ENCODE results near the gene CDADC1.

The CDADC1 gene

DNA sequence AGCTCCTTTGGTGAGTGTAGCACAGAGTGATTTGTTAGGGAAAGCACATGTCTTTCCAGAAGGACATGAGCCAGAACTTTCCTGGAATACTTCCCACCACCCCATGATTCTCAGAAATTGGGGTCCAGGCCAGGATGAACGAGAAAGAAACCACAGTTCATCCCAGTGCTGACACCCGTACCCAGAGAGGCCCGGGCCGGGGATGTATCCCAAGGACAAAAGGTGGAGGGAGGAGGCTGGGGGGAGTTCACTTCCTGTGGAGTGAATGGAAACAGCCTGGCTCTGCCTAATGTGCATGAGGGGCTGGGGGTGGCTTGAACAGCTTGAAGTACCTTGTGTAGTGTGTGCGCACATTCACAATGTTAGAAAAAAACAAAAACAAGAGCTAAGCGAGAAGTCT, 47.5 kb downstream of the CDADC1 start:
- DNase-seq (ENCODE audit: low read depth), result no peak

DNA sequence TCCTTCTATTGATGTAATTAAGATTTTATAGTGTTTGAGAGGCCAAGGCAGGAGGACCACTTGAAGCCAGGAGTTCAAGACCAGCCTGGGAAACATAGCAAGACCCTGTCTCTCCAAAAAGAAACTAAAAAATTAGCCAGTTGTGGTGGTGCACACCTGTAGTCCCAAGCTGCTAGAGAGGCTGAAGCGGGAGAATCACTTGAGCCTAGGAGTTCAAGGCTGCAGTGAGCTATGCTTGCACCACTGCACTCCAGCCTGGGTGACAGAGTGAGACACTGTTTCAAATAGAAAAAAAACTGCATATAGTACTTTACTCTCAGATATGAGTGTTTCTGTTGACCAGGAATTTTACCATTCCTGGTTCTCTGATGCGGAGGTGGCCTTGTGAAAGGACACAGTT, 48.9 kb downstream of the CDADC1 start:
- no peak for DNase-seq (ENCODE audit: low read depth)

DNA sequence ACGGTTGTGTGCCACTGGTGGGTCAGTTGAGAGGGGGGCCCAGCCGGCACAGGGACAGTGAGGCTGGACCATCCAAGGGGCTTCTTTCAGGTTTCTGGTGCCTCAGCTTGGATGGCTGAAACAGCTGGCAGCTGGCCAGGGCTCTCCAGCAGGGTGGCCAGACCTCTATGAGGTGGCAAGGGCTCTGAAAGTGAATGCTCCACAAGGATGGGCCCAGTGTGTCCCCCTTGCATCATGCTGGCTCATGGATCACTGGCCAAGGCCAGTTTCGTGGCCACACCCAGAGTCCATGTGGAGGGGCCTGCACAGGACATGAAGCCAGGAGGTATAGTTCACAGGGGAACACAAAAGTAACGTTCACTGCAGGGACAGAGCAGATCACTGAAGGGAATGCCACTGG, 49.6 kb downstream of the CDADC1 start:
- no peak for DNase-seq (ENCODE audit: low read depth)

DNA sequence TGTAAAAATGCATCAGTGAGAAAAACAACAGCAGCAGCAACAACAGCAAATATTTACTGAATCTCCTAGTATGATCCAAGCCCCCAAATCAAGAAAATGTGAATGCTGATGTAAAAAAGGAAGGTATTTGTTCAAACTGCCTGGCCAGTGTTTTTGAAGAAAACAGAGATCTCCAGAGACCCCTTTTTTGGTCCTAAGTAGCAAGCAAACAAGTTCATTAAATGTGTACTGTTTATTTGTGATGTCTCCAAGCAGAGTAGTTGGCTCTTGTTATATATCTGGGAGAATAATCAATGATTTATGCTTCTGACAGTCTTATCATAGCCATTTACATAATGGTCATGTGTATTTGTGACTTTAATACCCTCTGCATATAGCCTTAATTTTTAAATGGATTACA, 50.7 kb downstream of the CDADC1 start:
- DNase-seq (ENCODE audit: low read depth), result no peak

DNA sequence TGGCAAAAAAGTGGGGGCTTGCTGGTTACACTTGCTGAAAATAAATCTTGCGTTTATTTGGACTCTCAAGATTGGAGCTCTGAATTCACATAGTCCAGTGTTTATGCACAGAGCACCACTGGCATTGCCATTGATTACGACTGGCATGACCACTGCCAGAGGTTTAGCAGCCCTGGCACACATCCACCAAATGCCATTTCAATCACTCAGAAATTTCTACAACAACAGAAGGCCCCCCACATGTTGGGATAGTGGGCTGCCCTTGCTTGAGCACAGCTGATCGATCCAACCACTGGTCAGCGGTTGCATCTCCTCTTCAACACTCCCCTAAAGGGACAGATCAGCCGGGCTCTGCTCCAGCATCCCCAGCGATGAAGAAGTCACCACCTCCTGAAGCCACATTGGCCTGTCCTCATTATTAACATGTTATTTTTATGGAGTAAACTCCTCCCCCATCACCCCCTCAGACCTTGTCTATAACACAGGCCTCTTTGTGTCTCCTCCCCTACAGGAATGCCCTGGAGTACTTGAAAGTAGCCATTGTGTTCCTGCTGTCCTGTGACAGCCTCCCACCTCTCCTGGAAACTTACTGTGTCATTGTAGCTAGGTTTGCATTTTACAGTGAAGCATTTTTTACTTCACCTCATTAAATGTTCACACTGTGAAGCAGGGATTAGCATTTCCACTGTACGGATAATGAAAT, 51.3 kb downstream of the CDADC1 start:
- DNase-seq (ENCODE audit: low read depth), result no peak

DNA sequence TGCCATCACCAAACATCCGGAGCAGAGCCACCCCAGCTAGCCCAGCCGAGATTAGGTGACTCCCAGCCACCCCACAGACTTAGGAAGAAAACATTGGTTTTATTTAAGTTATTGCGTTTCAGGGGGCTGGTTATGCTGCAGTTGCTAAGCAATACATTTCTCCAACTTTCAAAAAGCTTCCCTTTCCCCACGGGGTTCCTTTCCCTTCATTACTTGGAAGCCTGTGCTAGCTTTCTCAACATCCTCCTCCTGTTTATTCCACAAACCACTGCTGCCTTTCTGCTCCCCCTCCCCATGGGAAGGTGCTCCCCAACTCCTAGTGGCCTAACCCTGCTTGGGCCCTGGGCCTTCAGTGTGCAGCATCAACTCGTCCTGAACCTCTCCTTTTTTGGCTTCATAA, 52.6 kb downstream of the CDADC1 start:
- no peak for DNase-seq (ENCODE audit: low read depth)

DNA sequence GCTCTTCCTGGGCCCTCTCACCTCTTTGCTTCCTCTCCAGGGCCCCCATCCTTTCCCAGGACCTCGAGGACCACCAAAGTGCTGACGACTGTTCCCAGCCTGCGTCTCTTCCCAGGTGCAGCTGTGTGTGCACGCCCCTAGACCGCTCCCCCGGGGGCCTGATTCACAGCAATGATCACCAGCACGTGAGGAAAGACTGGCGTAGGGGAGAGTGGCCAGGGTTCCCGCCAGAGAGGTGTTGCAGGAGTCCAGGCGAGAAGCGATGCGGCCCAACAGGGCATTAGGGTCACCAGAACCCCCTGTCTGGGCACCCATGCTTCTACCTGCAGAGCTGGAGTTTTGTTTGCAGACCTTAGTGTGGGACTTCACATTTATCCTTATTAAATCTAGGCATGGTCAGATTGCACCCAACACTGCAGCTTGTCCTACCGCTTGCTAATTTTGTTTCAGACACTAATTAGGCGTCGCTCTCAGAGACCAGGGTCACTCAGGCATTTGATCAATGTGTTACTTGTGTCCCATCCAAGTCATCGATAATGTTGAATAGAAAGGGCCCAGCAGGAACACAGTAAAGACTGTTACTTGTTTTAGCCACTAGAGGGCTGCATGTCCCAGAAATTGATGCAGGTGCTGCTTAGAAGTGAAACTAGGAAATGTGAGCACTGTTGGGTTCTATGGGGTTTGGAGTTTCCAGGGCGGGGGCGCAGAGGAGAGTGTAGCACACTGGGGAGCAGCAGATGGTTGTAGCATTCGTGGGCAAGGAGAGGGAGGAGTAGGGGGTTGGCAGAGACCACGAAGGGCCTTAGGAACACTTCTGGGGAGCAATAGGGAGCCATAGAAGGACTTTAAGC, 53.2 kb downstream of the CDADC1 start:
- DNase-seq (ENCODE audit: low read depth), result no peak

DNA sequence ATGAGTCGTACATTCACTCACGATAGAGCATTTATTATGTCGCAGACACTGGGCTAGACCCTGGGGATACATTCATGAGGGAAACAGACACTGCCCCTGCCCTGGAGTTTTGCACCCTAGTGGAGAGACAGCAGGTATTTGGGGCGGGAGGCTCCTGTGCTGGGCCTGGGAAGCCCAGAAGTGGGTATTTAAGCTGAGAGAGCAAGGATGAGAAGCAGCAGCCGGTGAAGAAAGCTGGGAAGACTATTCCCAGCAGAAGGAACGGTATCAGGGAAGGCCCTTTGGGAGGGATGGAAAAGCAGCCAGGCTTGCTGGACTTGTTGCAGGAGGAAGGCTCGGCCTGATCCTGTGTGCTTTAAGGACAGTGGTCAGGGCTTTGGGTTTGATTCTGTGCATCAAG, 54.5 kb downstream of the CDADC1 start:
- DNase-seq (ENCODE audit: low read depth), result no peak

DNA sequence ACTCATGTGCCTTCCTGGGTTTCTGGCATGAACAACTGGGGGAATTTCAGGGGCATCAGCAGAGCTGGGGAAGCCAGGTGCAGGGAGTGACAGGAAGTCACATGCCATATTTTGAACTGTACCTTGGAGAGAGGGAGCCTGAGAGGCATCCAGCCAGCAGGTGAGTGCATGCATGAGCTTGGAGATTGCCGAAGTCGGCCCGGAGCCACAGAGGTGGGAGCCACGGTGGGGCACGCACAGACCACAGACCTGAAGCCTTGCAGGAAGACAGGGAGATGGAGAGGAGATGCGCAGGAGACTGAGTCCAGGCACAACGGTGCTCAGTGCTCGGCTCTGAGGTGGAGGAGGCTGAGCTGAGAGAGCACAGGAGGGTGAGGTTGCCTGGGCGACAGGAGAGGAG, 55.1 kb downstream of the CDADC1 start:
- no peak for DNase-seq (ENCODE audit: low read depth)

DNA sequence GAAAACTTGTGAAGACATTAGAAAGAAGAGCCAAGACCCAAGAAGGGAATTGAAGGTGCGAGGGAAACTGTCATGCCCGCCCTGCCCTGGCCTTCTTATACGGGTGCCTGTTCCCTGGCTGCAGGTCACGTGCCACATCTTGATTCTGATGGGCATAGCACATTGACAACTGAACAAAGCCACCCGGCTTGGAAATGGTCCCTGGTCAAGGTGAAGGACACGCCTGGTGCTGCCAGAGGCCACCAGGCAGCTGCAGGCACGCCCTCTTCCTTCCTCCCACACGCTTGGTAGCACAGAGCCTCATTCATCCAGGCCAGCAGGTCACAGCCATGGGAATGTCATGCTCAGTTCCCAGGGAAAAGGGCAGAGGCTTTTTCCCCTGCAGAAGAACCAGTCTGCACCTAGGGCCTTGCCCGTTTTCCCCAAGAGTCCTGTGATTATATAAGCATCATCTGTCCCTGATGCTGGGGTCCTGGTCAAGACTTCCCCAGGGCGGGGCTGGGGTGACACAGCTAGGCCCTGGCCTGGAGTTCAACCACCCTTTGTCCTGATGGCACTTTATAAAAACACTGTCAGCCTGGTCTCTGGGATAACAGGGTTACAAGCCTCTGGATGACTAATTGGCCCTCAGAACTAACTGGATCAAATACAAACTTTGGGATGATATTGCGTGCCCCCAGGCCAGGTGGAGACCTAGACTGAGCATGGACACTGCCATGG, 56.0 kb downstream of the CDADC1 start:
- DNase-seq (ENCODE audit: low read depth), result no peak

DNA sequence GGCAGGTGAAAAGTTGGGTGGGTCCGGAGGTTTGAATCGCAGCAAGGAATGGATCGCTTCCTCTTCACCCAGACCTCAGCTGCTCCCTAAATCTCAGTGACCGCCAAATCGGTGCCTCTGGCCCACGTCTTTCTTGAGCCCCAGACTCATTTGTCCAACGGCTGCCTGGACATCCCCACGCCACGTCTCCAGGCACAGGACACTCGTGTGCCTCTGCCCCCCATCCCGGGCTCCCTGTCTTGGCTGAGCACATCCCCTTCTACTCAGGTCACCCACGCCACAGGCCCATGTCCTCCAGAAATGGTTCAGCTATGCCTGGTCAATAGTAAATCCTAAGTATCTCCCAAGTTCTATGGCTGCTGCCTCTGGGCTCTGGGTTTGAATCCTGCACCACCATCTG, 56.6 kb downstream of the CDADC1 start:
- no peak for DNase-seq (ENCODE audit: low read depth)

DNA sequence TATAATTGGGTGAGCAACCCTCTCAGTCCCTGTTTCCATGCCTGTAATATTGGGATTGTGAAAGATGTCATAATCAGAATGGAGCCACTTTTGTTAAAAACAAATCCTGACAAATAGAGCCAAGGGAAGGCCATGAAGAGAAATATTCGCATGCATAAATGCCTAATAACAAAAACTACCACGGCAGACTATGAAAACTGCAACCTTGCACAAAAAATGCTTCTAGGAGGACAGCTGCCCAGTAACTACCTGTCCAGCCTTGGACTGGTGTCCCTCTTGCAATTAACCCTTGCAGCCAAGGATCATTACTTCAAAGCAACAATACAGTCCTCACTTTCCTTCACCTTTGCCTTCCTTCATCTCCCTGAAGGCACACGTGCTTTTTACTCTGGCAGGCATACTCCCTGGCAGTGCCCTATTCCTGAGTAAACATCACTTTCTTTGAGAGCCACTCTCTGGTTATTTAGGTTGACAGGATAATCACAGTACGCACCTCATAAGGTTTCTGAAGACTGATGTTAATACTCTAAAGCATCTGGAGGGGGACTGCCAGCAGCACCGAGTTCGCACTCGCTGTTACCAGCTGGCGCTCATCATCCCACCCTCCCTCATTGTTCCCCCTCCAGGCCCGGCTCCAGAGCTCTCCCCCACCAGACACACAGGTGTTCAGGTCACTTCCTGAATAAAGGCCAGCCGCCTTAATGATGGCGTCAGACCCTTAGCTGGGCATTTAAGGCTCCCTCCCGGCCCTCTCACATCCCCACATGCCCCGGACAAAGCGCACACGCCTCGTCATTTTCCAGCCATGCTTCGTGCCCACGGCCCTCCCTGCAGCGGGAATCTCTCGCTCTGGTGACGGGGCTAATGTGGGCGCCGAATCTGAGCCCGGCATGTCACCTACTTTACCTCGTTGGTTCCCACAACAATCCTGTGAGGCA, 57.3 kb downstream of the CDADC1 start:
- DNase-seq (ENCODE audit: low read depth), result no peak

DNA sequence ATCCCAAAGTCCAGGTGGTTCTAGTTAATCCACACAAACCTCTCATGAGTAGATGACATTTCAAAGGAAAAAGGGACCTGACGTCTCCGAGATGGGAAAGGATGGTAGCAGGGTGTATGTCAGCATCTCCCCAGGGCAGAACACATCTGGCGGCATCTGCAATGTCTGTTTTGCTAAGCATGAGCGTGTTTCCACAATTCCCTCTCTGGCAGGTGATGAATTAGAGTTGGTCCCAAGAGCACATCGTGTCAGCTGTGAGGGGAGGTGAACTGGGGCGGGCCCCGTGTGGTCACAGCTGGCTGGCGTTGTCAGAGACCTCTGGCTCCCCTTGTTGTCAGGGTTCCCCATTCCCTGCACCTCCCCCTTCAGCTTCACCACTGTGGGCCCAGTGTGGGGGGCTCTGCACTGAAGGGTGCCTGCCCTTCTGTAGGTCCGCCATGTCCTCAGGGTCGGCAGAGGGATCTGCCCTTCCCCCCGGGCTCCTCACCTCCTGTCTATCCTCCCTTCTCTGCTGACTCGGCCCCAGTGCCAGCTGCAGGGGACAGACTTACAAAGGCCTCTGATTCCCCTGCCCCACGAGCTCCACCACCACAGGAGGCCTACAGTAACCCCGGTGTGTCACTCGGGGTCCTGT, 58.2 kb downstream of the CDADC1 start:
- no peak for DNase-seq (ENCODE audit: low read depth)

DNA sequence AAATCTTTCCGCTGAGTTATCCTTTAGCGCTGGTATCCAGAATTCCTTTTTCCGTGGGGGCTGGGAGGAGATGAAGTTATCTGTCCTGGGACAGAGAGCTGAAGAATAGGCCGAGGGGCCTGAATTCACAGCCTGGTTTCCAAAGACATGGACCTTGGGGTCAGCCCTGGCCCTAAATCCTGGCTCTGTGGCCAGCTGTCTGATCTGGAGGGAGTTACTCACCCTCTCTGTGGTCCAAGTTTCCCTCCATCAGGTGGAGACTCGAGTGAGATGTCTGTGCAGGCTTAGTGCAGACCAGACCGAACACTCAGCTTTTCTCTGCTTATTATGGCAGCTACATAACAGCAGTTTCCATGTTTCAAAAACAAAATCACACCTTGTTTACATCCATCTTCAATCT, 59.6 kb downstream of the CDADC1 start:
- no peak for DNase-seq (ENCODE audit: low read depth)

DNA sequence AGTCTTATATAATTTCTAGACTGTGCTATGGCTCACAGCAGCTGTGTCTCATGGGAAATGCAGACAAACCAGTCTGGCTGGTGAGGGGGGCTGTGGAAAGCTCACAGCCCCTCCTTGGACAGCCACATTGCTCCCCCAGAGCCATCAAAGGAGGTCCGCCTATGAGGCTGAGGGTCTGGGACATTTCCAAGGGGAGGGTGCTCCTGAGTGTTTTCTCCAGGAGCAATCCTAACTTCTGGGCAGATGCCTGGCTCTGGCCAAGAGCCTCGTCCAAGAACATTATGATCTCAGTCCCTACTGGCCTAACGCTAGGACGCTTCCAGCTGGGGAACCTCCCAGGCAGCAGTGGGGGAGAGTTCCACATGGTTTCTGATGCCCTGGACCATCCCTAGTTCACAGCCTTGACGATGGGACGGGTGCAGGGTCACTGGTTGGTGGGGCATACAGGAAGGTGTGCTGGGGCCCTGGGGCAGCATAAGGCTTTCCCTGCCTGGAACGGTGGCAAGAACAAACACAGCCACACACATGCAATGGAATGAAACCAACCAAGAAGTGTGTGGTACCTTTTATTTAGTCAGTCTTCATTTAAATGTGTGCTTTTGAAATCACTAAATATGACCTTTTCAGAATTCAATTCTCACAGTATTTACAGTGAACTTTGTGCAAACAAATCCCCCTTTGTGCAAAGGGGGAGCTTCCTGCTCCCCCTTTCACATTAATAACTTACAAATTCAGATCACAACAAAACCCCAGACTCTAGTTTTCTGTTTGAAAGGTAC, 60.6 kb downstream of the CDADC1 start:
- no peak for DNase-seq (ENCODE audit: low read depth)

DNA sequence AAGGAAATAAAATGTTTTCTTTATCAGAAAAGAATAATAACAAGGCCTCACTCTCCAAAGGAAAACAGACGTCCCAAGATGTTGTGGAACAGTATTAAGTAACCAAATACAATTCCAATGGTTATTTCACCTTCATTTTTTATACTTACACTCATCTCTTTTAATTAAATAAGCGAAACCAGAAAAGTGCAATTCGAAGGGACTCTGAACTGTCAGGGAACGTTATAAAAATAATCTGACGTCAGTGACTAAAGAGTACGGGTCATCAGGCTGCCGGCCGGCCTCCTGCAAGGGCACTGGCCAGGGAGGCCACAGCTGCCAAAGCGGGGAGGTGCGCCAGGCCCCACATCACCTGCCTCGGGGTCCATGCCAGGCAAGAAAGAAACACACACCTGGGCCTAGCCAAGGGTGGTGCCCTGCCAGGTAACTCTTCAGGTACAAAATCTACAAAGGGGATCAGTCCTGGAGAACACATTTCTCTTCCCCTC, 61.2 kb downstream of the CDADC1 start:
- DNase-seq (ENCODE audit: low read depth), result no peak

DNA sequence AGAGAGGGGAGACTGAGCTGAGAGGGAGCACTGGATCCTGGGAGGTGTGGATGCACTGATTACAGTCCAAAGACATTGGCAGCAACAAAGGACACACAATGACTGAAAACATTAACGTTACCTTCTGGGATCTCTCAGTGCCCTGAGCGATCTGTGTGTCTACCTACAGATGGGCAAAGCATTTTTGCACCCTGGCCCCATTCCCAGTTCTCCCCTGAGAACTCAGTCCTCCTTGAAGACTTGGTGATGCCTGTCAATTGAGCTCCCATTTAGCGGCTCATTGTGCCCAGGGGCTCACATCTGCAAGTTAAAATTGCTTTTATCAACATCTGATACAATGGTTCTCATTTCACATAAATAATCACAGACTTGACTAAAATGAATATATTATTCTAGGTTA, 62.5 kb downstream of the CDADC1 start:
- no peak for DNase-seq (ENCODE audit: low read depth)

DNA sequence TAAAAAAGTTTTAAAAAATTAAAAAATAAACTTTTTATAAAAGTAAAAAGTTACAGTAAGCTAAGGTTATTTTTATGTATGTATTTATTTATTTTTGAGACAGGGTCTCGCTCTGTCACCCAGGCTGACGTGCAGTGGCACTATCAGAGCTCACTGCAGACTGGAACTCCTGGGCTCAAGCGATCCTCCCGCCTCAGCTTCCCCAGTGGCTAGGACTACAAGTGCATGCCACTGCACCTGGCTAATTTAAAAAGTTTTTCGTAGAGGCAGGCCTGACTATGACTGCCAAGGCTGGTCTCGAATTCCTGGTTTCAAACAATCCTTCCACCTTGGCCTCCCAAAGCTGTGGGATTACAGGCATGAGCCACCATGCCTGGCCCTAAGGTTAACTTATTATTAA, 64.1 kb downstream of the CDADC1 start:
- no peak for DNase-seq (ENCODE audit: low read depth)

DNA sequence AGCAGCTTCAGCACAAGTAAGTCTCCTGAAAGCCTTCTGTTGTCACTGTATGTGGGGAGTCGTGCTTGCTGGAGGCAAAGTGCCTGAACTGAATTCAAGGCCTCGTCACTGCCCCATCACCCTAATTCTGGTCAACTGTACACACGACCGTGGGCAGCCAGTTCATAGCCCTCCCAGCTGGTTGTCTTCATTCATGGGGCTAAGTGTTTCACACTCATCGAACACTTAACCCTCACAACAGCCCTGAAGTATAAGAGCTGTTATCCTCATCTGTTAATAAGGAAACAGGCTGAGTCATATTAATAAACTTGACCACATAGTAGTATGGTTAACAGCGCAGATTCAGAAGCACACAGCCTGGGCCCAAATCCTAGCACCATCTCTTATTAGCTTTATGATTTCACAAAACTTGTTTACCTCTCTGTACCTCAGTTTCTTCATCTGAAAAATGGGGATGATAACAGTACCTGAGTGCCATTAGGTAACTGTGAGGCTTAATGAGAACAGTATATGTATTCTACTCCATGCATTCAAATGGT, 66.7 kb downstream of the CDADC1 start:
- no peak for DNase-seq (ENCODE audit: low read depth)

DNA sequence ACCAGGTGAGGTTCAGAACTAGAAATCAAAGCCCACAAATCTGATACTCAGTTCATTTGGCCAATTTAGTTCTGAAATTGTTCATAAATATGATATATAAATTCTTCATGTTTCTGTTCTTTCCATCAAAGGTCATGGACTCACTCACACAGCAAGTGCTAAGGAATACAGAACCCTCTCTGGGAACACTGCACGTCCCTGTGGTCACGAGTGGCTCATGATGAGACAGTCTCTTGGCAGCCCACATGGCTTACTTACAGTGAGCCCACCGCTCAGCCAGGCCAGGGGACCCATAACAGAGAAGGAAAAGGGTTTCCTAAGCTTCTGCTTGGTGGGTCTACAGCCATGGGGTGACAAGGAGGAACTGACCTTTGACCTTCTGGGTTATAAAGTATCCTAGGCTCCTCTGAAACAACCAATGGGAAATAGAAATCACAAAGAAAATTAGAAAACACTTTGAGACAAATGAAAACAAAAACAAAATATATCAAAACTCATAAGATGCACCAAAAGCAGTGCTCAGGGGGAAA, 67.4 kb downstream of the CDADC1 start:
- DNase-seq (ENCODE audit: low read depth), result no peak

Data from HS-27A (cell line).